SU-DHL-6 (cell line): ENCODE results near the gene DIRAS2.

Experiments used
- H2AFZ ChIP-seq: fragments of 200-600 bp; sonication (generic); 2 replicates; pipeline ENCODE4 v1.6.1; 2014; ENCODE audit warnings: low read depth, mild to moderate bottlenecking, moderate library complexity, mixed read lengths, antibody characterized with exemption, low read length; ENCODE audit not compliant: severe bottlenecking
- H3F3A ChIP-seq: fragments of 200-600 bp; shearing (Covaris generic); 2 replicates; pipeline ENCODE4 v1.6.0; 2016; ENCODE audit warnings: antibody characterized with exemption, mild to moderate bottlenecking; ENCODE audit not compliant: insufficient read depth
- H3K27ac ChIP-seq: fragments of 200-600 bp; sonication (generic); 2 replicates; pipeline ENCODE4 v1.5.1; 2016; ENCODE audit warnings: low read depth, mild to moderate bottlenecking, low read length, moderate library complexity, mixed read lengths
- H3K27me3 ChIP-seq: fragments of 200-600 bp; sonication (generic), shearing (Covaris generic); 2 replicates; pipeline ENCODE4 v1.6.0; 2014; ENCODE audit warnings: mild to moderate bottlenecking, low read length
- H3K36me3 ChIP-seq: fragments of 200-600 bp; sonication (generic); 2 replicates; pipeline ENCODE4 v1.6.1; 2014; ENCODE audit warnings: mild to moderate bottlenecking, low read length, mixed read lengths
- H3K4me2 ChIP-seq: fragments of 300-600, 200-600 bp; shearing (Covaris generic), sonication (generic); 2 replicates; pipeline ENCODE4 v1.6.0; 2014; ENCODE audit warnings: low read length, low read depth, mild to moderate bottlenecking; ENCODE audit not compliant: poor library complexity, severe bottlenecking
- H3K4me3 ChIP-seq: fragments of 200-600 bp; sonication (generic); 2 replicates; pipeline ENCODE4 v1.5.1; 2014; ENCODE audit warnings: antibody characterized with exemption, low read length, mild to moderate bottlenecking, mixed read lengths; ENCODE audit not compliant: insufficient read depth, poor library complexity, severe bottlenecking
- H3K79me2 ChIP-seq: fragments of 200-600 bp; sonication (generic); 2 replicates; pipeline ENCODE4 v1.6.1; 2014; ENCODE audit warnings: mild to moderate bottlenecking, low read length, moderate library complexity; ENCODE audit not compliant: insufficient read depth
- H3K9ac ChIP-seq: fragments of 200-600 bp; sonication (generic); 2 replicates; pipeline ENCODE4 v1.7.0; 2014; ENCODE audit warnings: mild to moderate bottlenecking, low read length
- H3K9me2 ChIP-seq: fragments of 200-600 bp; sonication (generic); replicated peaks from 2 replicates; pipeline ENCODE4 v1.6.1; 2014; ENCODE audit warnings: low read length; ENCODE audit not compliant: insufficient read depth
- H3K9me3 ChIP-seq: fragments of 200-600 bp; sonication (generic); 2 replicates; pipeline ENCODE4 v1.6.1; 2014; ENCODE audit warnings: low read length, mixed read lengths; ENCODE audit not compliant: insufficient read depth
- H4K20me1 ChIP-seq: fragments of 200-600 bp; sonication (generic); 2 replicates; pipeline ENCODE4 v1.6.1; 2014; ENCODE audit warnings: low read depth, mild to moderate bottlenecking, antibody characterized with exemption, low read length, moderate library complexity, mixed read lengths
- CTCF ChIP-seq: fragments of 200-600 bp; sonication (generic); IDR thresholded peaks from one replicate; pipeline ENCODE4 v1.5.1; 2017; ENCODE audit warnings: antibody characterized with exemption, mild to moderate bottlenecking, low read length, moderate library complexity; ENCODE audit not compliant: insufficient read depth, poor library complexity, severe bottlenecking
- EZH2phosphoT487 ChIP-seq: fragments of 200-600 bp; sonication (generic), shearing (Covaris generic); conservative IDR thresholded peaks from 2 replicates; pipeline ENCODE4 v1.6.1; 2018; ENCODE audit warnings: mild to moderate bottlenecking, antibody characterized with exemption, low read length, moderate library complexity, mixed read lengths

Gene DIRAS2

DNA sequence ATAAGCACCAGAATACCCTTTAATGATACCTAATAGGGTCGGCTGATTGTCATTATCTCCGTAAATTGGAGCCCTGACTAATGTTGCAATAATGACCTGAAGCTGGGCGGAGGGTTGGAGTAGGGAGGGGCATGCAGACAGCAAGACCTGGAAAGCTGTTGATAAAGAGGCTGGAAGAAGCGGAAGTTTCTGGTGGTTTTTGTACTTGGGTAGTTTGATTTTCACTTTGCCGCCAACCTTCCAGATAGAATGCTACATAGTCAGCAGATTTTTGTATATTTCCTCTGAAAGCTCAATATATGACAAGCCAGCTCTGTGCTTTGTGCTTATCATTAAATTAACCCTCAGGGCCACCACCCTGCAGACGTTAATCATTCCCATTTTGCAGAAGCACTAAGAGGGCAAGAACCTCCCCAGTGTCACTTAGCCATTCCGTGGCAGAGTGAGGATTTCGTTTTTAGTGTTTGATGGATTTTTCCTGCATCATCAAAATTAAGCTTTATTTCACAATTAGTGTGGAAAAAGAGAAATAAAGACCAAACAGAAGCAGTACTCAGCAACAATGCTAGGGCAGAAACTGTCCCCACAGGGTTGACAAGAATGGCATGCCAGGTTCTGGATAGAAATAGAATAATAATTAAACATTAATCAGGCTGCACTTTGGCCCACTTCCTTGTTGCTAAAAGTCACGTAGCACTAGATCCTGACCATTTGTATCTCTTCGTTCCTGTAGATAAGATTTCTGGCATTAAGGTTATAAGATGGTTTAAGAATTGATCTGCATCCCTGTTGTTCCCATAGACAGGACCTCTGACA is 34.7 kb downstream of the DIRAS2 start:
- H3K9ac ChIP-seq, result no peak overlapping the region
- TF ChIP-seq EZH2phosphoT487, result no peak
- no peak for TF ChIP-seq CTCF
- no peak overlapping the region for H3K27ac ChIP-seq

DNA sequence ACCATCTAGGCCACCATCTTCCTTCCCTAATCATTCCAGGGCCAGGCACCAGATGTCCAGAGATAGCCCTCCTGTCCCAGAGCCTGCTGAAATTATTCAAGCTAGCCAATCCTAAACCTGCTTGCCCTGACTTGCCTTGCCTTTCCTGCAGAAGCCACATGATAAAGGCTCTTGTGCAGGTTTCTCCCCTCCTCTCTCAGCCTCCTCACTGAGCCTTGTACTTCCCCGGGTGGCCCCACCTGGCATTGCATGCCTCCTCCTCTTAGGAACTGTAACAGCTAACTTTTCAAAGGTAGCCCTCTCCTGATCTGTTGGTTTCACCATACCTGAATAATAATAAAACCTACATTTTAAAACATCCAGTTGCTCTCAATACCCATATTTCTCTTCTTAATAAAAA is 42.6 kb downstream of the DIRAS2 start:
- no peak overlapping the region for H3K4me3 ChIP-seq
- no peaks in the 10 kb centered on the region for H3K36me3 ChIP-seq
- no peaks in the 10 kb centered on the region for H4K20me1 ChIP-seq
- H3F3A ChIP-seq, result no peaks in the 10 kb centered on the region
- H3K9ac ChIP-seq, result no peak overlapping the region
- H2AFZ ChIP-seq, result no peak overlapping the region
- H3K4me2 ChIP-seq, result no peak overlapping the region
- H3K27ac ChIP-seq, result no peak overlapping the region
- H3K9me3 ChIP-seq, result no peaks in the 10 kb centered on the region
- H3K79me2 ChIP-seq, result no peaks in the 10 kb centered on the region
- H3K27me3 ChIP-seq, result no peaks in the 10 kb centered on the region
- H3K9me2 ChIP-seq, result no peaks in the 10 kb centered on the region
- TF ChIP-seq CTCF (no peak), EZH2phosphoT487 (no peak)

More for the DNA sequence above, 34.7 kb downstream of the DIRAS2 start:
- Histone ChIP-seq H3K4me2 (no peak overlapping the region), H2AFZ (no peak overlapping the region), H3K36me3 (no peaks in the 10 kb centered on the region), H3F3A (no peaks in the 10 kb centered on the region), H4K20me1 (no peaks in the 10 kb centered on the region), H3K27me3 (no peaks in the 10 kb centered on the region), H3K9me3 (no peaks in the 10 kb centered on the region), H3K79me2 (no peaks in the 10 kb centered on the region), H3K4me3 (no peak overlapping the region), H3K9me2 (no peaks in the 10 kb centered on the region)

- Histone ChIP-seq H3K4me2 (no peak overlapping the region), H3K79me2 (no peaks in the 10 kb centered on the region), H2AFZ (no peak overlapping the region), H3K27ac (no peak overlapping the region), H3K9me3 (no peaks in the 10 kb centered on the region), H3K9me2 (no peaks in the 10 kb centered on the region), H3K4me3 (no peak overlapping the region), H3K36me3 (no peaks in the 10 kb centered on the region), H3F3A (no peaks in the 10 kb centered on the region), H3K9ac (no peak overlapping the region), H3K27me3 (no peaks in the 10 kb centered on the region), H4K20me1 (no peaks in the 10 kb centered on the region)
- no peak for TF ChIP-seq CTCF
- TF ChIP-seq EZH2phosphoT487, result no peak
Measured at GRCh38 chr9:90598191-90598590, 44.4 kb downstream of the DIRAS2 start.
